ENCODE results near the gene NUP210L. TPM values are rescaled to one million over a fixed set of nuclear protein-coding genes. Genes with fewer than 3 reads are reported as not detected.

Gene NUP210L
- total and polyA plus RNA-seq, 2 of the 13 experiments (the other 11 are each of a cell fraction or from before 2014, with no cell fraction given), result not detected

GRCh38 chr1:153963030-153963849 is 191.6 kb downstream of the NUP210L start, which contains the start of gene SLC39A1 (continued):
- peak; percentile 5; the same call in 1 of the 2 replicates for TF ChIP-seq ZNF710 (CRISPR knock-in tag; IDR thresholded peaks at IDR 0.05; ENCODE audit: borderline replicate concordance)
- TF ChIP-seq GATAD1 (CRISPR knock-in tag; IDR thresholded peaks at IDR 0.05), result peak; percentile 56
- TF ChIP-seq ZNF703 (CRISPR knock-in tag; IDR thresholded peaks at IDR 0.05; ENCODE audit: borderline replicate concordance), result no peak
- TF ChIP-seq ISX (CRISPR knock-in tag; conservative IDR thresholded peaks at IDR 0.05), result no peak
- TF ChIP-seq ARNT (IDR thresholded peaks at IDR 0.05), result no peak
- TF ChIP-seq MXI1 (IDR thresholded peaks at IDR 0.05; ENCODE audit: borderline replicate concordance, low read depth, low read length), result peak; percentile 60; the same call in 1 of the 3 replicates
- TF ChIP-seq ZNF572 (CRISPR knock-in tag; IDR thresholded peaks at IDR 0.05), result 0 out of 2 replicates have a peak, but pooled peaks have one; percentile 33
- TF ChIP-seq ZMYM4 (CRISPR knock-in tag; IDR thresholded peaks at IDR 0.05), result peak; percentile 42
- TF ChIP-seq SP2 (CRISPR knock-in tag; IDR thresholded peaks at IDR 0.05), result peak; percentile 96
- 0 out of 2 replicates have a peak, but pooled peaks have one; percentile 28 for TF ChIP-seq ZNF564 (CRISPR knock-in tag; IDR thresholded peaks at IDR 0.05)
- TF ChIP-seq MXD1 (CRISPR knock-in tag; IDR thresholded peaks at IDR 0.05), result peak; percentile 73; the same call in 1 of the 2 replicates
- peak; percentile 66; the same call in 1 of the 2 replicates for TF ChIP-seq TFDP1 (CRISPR knock-in tag; IDR thresholded peaks at IDR 0.05; ENCODE audit: borderline replicate concordance)
- TF ChIP-seq ZNF543 (CRISPR knock-in tag; IDR thresholded peaks at IDR 0.05), result no peak
- TF ChIP-seq ERF (CRISPR knock-in tag; IDR thresholded peaks at IDR 0.05), result no peak
- 0 out of 2 replicates have a peak, but pooled peaks have one; percentile 30 for TF ChIP-seq ZNF891 (CRISPR knock-in tag; IDR thresholded peaks at IDR 0.05)
- 0 out of 2 replicates have a peak, but pooled peaks have one; percentile 43 for TF ChIP-seq E2F5 (CRISPR knock-in tag; conservative IDR thresholded peaks at IDR 0.05)
- TF ChIP-seq RFX5 (IDR thresholded peaks at IDR 0.05; ENCODE audit: low read depth, low read length), result 0 out of 2 replicates have a peak, but pooled peaks have one; percentile 31
- 0 out of 2 replicates have a peak, but pooled peaks have one; percentile 39 for TF ChIP-seq SRY (CRISPR knock-in tag; IDR thresholded peaks at IDR 0.05)
- TF ChIP-seq PCBP1 (IDR thresholded peaks at IDR 0.05; ENCODE audit: borderline replicate concordance, low read depth, low read length), result peak; percentile 92
- TF ChIP-seq ZNF484 (CRISPR knock-in tag; IDR thresholded peaks at IDR 0.05; ENCODE audit: borderline replicate concordance, low read depth), result no peak
- peak; percentile 73; the same call in 1 of the 2 replicates for TF ChIP-seq ATF1 (CRISPR knock-in tag; IDR thresholded peaks at IDR 0.05)
- peak in 1 of 2 experiments; percentile 45; a peak in 2 of 4 replicates for TF ChIP-seq KLF16 (CRISPR knock-in tag; IDR thresholded peaks at IDR 0.05)

All from HepG2 (cell line).